Spleen (tissue), 7 donors: Measurements from ENCODE around the gene LRRC4C.

Experiments
- CTCF ChIP-seq, 11 experiments: fragments of 200-600 bp in 7 of 11; fragments of 450-650 bp in 4 of 11; sonication (generic) in 4 of 11; IDR thresholded peaks in 8 of 11; conservative IDR thresholded peaks in 3 of 11; 1 replicate in 7 of 11; 2 replicates in 4 of 11; pipeline versions ENCODE4 v1.4.0 to v1.8.0; 2016 to 2021; ENCODE audit warnings: antibody characterized with exemption in 11 of 11, inconsistent platforms in 4 of 11, mild to moderate bottlenecking in 1 of 11
- POLR2A ChIP-seq, 3 donors: fragments of 450-650 bp; IDR thresholded peaks; one replicate each; pipeline ENCODE4 v1.5.1; 2017; ENCODE audit warnings: antibody characterized with exemption in 3 of 3, mild to moderate bottlenecking in 1 of 3
- donor health status: DM: no; HTN: no; CAD: no; lungs with moderate emphysema.
- donor health status: DM: no; HTN: no; CAD: no.
- donor health status: DM: no; HTN: no; CAD: no.

GRCh38 chr11:40679276-40679675, 780.2 kb downstream of the LRRC4C start:
- TF ChIP-seq CTCF (IDR thresholded peaks at IDR 0.05 in 8 of 11, conservative IDR thresholded peaks at IDR 0.05 in 3 of 11) (no peak), POLR2A (IDR thresholded peaks at IDR 0.05) (no peak)
